Esophagus (tissue), 2 donors: ENCODE results near the gene DDTL. TPM values are rescaled to one million over a fixed set of nuclear protein-coding genes. Genes with fewer than 3 reads are reported as not detected.
A peak's percentile ranks its signal among the peaks of the same experiment; 100 is the strongest.
"Not testable (repeated sequence)": the region's sequence is repeated elsewhere in the genome, so short reads cannot be mapped to it uniquely, and the experiment has no call there.

ENCODE experiments used
- H3K27ac ChIP-seq, 2 donors: one replicate each; pipeline ENCODE4 v1.5.1; 2013; ENCODE audit warnings: low read depth in 2 of 2, mild to moderate bottlenecking in 2 of 2, inconsistent platforms in 1 of 2, low read length in 1 of 2, moderate library complexity in 1 of 2
- H3K27me3 ChIP-seq, 2 donors: one replicate each; pipeline ENCODE4 v1.6.1; 2013; ENCODE audit warnings: low read length in 2 of 2, control low read depth in 1 of 2, mild to moderate bottlenecking in 1 of 2; ENCODE audit not compliant: insufficient read depth in 2 of 2, control insufficient read depth in 1 of 2
- H3K36me3 ChIP-seq, 2 donors: one replicate each; pipeline ENCODE4 v1.6.1; 2013; ENCODE audit warnings: low read length in 1 of 2; ENCODE audit not compliant: control insufficient read depth in 2 of 2, insufficient read depth in 2 of 2
- H3K4me1 ChIP-seq, 2 donors: one replicate each; pipeline ENCODE4 v1.6.1; 2013; ENCODE audit warnings: low read length in 1 of 2; ENCODE audit not compliant: control insufficient read depth in 2 of 2, insufficient read depth in 2 of 2
- H3K4me3 ChIP-seq, 2 donors: one replicate each; pipeline ENCODE4 v1.5.1; 2013; ENCODE audit warnings: low read length in 2 of 2, mild to moderate bottlenecking in 2 of 2, low read depth in 1 of 2, moderate library complexity in 1 of 2
- H3K9me3 ChIP-seq, 2 donors: one replicate each; pipeline ENCODE4 v1.6.1; 2013; ENCODE audit warnings: mild to moderate bottlenecking in 2 of 2, low read depth in 1 of 2, low read length in 1 of 2, moderate library complexity in 1 of 2; ENCODE audit not compliant: control insufficient read depth in 2 of 2, insufficient read depth in 1 of 2
- WGBS, 2 donors: extraction: QIAGEN DNeasy Blood & Tissue Kit; methylation state at CpG; one replicate each; pipeline ENCODE4 v1.1.7; 2013; 5-methylcytosine and 5-hydroxymethylcytosine counted together
- polyA plus RNA-seq, 2 donors: library from polyadenylated mRNA; stranded (reverse); fragments of 200-250 nt; gene quantifications; one replicate each; pipeline ENCODE4 v1.2.3, GENCODE V29; 2013
- donor health status: healthy with polysubstance abuse.
- donor health status: Bipolar disorder and iron deficiency.

DDTL gene
- polyA plus RNA-seq, result 1 to 10 TPM; 1.4 TPM

DNA sequence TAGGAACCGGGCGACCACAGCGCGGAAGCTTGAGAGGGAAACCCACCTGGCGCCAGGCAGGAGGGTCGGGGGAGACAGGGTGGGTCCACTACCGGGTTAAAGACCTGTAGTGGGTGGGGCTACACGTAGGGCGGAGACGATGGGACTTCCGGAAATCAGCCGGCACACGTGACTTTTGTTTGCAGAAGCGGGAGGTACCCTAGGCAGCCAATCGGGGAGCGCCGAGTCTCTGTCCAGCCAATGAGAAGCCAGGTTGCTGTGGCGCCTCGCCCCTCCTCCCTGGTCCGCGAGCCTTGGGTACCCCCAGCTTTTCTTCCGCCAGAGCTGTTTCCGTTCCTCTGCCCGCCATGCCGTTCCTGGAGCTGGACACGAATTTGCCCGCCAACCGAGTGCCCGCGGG is at the start of gene DDTL:
DDTL (plus strand) TSS at position 321 of the 400 bp plus-strand sequence; CDS start at position 348, 27 bp downstream.
- H3K36me3 ChIP-seq, result peaks cover under 1 to 15% of the 10 kb centered on the region in 2 donors
- not testable (repeated sequence) for H3K27ac ChIP-seq, H3K4me3 ChIP-seq, H3K27me3 ChIP-seq, H3K4me1 ChIP-seq, H3K9me3 ChIP-seq
- no CpG with 5 or more reads among the region's 30 CpGs for WGBS, 2 donors

DNA sequence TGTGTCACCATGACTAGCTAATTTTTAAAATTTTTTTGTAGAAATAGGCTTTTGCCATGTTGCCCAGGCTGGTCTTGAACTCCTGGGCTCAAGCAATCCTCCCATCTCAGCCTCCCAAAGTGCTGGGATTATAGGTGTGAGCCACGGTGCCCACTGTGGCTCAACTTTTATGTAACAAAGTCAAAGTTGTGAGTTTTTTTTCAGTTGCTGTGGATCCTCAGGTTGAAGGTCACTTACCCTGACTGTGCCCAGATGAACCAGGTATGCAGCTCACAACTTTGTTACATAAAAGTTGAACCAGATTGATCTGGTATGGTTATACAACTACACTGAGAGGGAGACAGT is 46.4 kb upstream of the DDTL start:
- WGBS, 2 donors, result 72 to 94% methylated on average over 1 of the region's 1 CpG
- H3K9me3 ChIP-seq, H3K27ac ChIP-seq, H3K4me3 ChIP-seq, H3K36me3 ChIP-seq, H3K4me1 ChIP-seq, H3K27me3 ChIP-seq: not testable (repeated sequence)

DNA sequence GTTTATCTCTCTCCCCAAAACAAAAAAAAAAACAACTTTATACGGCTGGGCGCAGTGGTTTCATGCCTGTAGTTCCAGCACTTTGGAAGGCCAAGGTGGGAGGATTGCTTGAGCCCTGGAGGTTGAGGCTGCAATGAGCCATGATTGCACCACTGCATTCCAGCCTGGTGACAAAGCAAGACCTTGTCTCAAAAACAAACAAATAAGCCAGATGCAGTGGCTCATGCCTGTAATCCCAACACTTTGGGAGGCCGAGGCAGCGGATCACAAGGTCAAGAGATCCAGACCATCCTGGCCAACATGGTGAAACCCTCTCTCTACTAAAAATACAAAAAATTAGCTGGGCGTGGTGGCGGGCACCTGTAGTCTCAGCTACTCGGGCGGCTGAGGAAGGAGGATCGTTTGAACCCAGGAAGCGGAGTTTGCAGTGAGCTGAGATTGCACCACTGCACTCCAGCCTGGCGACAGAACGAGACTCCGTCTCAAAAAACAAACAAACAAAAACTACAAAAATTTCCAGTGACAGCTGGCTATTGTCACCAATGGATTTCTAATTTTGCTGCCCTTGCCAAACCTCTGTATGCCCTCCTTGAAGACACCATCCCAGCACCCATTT is 45.0 kb upstream of the DDTL start:
- H3K4me1 ChIP-seq, H3K27ac ChIP-seq, H3K36me3 ChIP-seq, H3K27me3 ChIP-seq, H3K4me3 ChIP-seq, H3K9me3 ChIP-seq: not testable (repeated sequence)
- WGBS, 2 donors, result 90% methylated on average over 13 of the region's 13 CpGs

DNA sequence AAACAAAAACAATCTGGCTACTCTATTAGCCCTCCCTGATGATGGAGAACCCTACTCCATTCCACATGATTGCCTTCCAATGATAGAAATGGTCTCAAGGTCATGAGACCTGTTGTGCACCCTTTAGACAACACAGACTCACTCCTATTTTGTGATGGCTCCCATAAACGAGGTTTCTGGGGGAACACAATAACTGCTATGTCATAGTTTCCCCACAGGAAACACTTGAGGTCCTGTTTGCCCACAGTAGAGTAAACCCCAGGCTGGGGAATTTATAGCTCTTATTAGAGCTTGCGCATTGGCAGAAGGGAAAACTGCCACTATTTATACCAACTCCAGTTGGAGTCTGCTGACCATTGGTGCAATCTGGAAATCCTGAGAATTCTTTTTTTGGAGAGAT is 43.8 kb upstream of the DDTL start:
- H3K36me3 ChIP-seq, result peaks cover 0 to 4% of the 10 kb centered on the region in 2 donors
- H3K4me3 ChIP-seq, result no peak overlapping the region
- no peaks in the 10 kb centered on the region for H3K27me3 ChIP-seq
- WGBS, 2 donors, result 65 to 71% methylated on average over 2 of the region's 2 CpGs
- H3K4me1 ChIP-seq, result no peaks in the 10 kb centered on the region
- no peaks in the 10 kb centered on the region for H3K9me3 ChIP-seq
- no peak overlapping the region for H3K27ac ChIP-seq

DNA sequence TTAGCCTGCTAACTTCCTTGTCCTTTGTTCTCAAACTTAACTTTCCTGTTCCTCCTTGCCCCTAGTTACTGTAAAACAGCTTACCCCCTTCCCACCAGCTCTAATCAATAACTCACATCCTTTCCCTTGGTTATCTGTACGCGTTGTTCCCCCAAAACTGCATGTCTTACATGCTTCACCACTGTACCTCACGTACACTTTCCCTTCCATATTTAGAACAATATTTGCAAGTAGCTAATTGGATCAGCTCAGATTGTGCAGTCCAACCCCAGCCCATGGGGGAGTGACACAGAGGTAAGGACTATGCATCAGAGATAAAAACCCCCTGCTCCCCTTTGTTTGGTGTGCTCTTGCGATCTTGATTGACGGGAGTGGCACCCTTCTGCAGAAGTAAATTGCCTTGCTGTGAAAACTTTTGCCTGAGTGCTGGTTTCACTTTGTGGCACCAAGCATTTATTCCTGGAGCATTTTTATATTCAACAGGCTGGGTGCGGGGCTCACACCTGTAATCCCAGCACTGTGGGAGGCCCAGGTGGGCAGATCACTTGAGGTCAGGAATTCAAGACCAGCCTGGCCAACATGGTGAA is 41.6 kb upstream of the DDTL start:
- H3K4me3 ChIP-seq, result no peak overlapping the region
- no peaks in the 10 kb centered on the region for H3K9me3 ChIP-seq
- WGBS, 2 donors, result 88 to 94% methylated on average over 6 of the region's 6 CpGs
- H3K36me3 ChIP-seq, result peaks cover 0 to 4% of the 10 kb centered on the region in 2 donors
- no peaks in the 10 kb centered on the region for H3K27me3 ChIP-seq
- H3K4me1 ChIP-seq, result peaks cover 0 to 4% of the 10 kb centered on the region in 2 donors
- no peak overlapping the region for H3K27ac ChIP-seq

DNA sequence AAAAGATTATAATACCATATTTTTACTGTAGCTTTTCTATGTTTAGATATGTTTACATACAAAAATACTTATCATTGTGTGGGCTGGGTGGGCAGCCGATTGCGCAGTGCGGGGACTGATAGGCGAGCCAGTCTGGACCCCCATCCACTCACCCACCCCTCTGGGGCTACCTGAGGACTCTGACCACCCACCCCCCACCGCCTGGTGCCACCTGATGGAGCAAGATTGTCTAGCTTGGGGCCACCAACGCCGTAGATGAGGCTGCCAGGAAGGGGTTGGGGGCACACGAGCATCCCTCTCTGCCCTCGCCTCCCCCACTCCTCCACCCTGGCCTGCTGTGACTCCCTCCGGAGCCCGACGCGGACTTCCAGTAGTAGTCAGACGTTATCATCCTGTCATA is 40.1 kb upstream of the DDTL start:
- Histone ChIP-seq H3K27me3 (no peaks in the 10 kb centered on the region), H3K9me3 (no peaks in the 10 kb centered on the region), H3K27ac (no peak overlapping the region), H3K36me3 (peaks cover 0 to 4% of the 10 kb centered on the region in 2 donors), H3K4me3 (no peak overlapping the region), H3K4me1 (peaks cover 0 to 4% of the 10 kb centered on the region in 2 donors)
- WGBS, 2 donors, result 76 to 82% methylated on average over 14 of the region's 14 CpGs

DNA sequence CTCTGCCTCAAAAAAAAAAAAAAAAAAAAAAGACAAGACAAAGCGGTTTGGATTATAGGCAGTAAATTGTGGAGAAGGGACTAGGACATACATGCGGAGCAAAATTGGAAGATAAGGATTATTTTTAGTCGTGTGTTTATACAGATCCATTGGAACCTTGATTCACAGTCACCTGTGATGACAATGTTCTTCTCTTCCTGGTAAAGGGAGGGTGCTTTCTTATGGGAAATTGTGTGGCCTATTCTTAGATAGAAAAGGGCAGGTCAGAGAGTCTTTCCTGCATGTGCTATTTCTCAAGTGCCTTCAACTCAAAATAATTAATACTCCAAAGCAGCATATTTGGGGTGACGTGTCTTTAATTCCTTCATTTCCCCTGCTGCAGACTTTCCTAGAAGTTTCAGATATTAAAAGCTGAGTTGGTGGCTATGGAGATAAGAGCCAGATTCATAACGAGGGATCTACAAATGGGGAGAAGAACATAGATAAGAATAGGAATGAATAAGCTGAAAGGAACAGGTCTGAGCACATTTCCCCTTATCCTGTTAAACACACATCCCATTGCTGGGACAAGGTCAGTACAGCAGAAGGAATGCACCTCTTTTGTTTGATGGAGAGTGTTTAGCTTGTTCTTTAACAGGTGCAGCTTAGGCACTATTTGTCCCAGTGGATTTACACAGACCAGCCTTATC is 28.2 kb upstream of the DDTL start:
- Histone ChIP-seq H3K4me3 (no peak overlapping the region), H3K9me3 (no peaks in the 10 kb centered on the region), H3K27ac (peak overlapping the region in 1 of 2 donors; percentile 28), H3K36me3 (no peaks in the 10 kb centered on the region), H3K4me1 (no peaks in the 10 kb centered on the region), H3K27me3 (no peaks in the 10 kb centered on the region)
- WGBS, 2 donors, result 62 to 69% methylated on average over 5 of the region's 5 CpGs

DNA sequence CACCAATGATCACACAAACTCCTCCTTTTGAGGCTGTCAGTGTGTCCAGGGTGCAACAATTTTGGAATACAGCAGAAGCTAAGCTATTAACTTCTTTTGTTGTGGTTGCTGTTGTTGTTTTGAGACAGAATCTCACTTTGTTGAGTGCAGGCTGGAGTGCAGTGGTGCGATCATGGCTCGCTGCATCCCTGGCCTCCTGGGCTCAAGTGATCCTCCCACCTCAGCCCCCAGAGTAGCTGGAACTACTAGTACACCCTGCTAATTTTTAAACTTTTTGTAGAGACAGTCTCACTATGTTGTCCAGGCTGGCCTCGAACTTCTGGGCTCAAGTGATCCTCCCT is 27.7 kb upstream of the DDTL start:
- Histone ChIP-seq H3K9me3 (no peaks in the 10 kb centered on the region), H3K27ac (peak overlapping the region in 1 of 2 donors; percentile 28), H3K27me3 (no peaks in the 10 kb centered on the region), H3K4me1 (no peaks in the 10 kb centered on the region), H3K36me3 (no peaks in the 10 kb centered on the region), H3K4me3 (no peak overlapping the region)
- 70 to 75% methylated on average over 3 of the region's 3 CpGs for WGBS, 2 donors

DNA sequence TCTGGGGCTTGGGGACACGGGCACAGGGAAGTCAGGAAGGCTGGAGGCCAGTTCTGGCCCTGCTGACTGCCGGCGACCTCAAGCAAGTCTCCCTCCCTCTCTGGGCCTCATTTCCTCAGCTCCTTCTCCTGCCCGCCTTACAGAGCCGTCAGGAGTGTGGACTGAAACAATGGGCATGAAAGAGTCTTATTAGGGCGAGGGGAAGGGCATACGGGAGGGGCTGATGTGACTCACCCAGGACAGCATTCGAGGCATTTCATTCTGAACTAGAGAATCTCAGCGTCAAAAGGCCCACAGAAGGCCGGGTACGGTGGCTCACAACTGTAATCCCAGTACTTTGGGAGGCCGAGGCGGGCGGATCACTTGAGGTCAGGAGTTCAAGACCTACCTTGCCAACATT is 26.5 kb upstream of the DDTL start:
- not testable (repeated sequence) for H3K4me1 ChIP-seq, H3K9me3 ChIP-seq, H3K27me3 ChIP-seq, H3K4me3 ChIP-seq, H3K36me3 ChIP-seq, H3K27ac ChIP-seq
- WGBS, 2 donors, result 38% methylated on average over 3 of the region's 14 CpGs; no CpG with 5 or more reads in 1 of the 2 donors

DNA sequence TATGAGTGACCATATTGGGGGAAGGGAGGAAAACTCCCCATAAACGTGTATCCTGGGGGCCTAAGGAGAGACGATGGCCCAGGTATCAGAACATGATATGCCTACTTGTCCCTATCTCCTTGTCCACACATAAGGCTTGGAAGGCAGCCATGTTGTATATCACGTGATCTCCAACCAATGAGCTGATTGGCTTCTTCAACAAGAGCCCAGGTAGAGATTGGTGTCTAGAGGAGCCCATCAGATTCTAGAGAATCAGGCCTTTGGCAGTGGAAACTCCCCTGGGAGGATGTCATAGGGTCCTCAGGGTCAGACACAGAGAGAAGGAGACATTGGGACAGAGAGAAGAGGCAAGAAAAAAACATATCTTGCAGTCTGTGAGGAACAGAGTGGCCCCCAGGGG is 19.3 kb upstream of the DDTL start:
- not testable (repeated sequence) for H3K27ac ChIP-seq, H3K27me3 ChIP-seq
- 36 to 72% methylated on average over 1 to 3 of the region's 3 CpGs for WGBS, 2 donors

More for the DNA sequence above, 19.3 kb upstream of the DDTL start:
- H3K4me3 ChIP-seq, H3K9me3 ChIP-seq, H3K36me3 ChIP-seq, H3K4me1 ChIP-seq: not testable (repeated sequence)
